ENCODE results near the gene PAGR1. TPM values are rescaled to one million over a fixed set of nuclear protein-coding genes. Genes with fewer than 3 reads are reported as not detected.

PAGR1 gene
- total and polyA plus RNA-seq, 10 of the 15 experiments (the other 5 are each of a cell fraction or from before 2014, with no cell fraction given): 1.1 to 57.7 (median 23.4) TPM

DNA sequence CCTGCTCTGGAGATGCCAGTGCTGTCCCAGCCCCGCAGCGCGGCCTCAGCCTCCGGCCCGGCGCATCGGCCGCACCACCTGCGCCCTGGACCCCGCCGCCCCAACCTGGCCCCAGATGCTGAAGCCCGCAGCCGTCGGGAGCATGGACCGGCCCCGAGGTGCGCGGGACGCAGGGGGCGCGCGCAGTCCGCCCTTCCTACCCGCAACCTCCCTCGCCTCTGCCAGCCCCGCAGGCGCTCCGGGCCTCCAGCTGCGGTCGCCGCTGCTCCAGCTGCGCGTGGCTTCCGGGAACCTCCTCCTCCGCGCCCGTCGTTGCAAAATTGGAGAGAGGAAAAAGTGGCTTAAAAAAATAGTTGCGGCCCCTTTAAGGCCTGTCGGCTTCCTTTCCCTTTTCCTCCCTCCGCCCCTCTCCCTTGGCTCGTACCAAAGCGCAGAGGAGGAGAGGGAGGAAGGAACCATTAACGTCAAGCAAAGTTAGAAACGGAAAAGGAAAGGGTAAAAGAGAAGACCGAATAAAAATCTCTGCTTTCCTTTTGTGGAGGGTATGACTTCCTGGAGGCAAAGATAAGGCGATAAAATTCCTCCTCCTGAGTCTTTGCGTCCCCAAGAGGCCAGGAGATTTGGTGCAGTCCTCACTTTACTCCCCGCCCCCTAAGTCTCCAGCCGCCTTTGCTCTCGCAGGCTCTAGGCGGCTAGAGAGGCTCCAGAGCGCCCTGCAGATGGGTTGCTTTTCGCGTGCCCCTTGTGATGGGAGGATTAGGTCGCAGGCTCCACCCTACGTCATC lies 47.1 kb downstream of the PAGR1 start, which contains the start of gene CDIPT (continued):
- TF ChIP-seq, protein P1, sequence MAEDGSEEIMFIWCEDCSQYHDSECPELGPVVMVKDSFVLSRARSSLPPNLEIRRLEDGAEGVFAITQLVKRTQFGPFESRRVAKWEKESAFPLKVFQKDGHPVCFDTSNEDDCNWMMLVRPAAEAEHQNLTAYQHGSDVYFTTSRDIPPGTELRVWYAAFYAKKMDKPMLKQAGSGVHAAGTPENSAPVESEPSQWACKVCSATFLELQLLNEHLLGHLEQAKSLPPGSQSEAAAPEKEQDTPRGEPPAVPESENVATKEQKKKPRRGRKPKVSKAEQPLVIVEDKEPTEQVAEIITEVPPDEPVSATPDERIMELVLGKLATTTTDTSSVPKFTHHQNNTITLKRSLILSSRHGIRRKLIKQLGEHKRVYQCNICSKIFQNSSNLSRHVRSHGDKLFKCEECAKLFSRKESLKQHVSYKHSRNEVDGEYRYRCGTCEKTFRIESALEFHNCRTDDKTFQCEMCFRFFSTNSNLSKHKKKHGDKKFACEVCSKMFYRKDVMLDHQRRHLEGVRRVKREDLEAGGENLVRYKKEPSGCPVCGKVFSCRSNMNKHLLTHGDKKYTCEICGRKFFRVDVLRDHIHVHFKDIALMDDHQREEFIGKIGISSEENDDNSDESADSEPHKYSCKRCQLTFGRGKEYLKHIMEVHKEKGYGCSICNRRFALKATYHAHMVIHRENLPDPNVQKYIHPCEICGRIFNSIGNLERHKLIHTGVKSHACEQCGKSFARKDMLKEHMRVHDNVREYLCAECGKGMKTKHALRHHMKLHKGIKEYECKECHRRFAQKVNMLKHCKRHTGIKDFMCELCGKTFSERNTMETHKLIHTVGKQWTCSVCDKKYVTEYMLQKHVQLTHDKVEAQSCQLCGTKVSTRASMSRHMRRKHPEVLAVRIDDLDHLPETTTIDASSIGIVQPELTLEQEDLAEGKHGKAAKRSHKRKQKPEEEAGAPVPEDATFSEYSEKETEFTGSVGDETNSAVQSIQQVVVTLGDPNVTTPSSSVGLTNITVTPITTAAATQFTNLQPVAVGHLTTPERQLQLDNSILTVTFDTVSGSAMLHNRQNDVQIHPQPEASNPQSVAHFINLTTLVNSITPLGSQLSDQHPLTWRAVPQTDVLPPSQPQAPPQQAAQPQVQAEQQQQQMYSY (CRISPR knock-in tag; IDR thresholded peaks at IDR 0.05): no peak
- TF ChIP-seq NR2C2 (IDR thresholded peaks at IDR 0.05; ENCODE audit: borderline replicate concordance, control insufficient read depth, insufficient read length, low read depth) (no peak), ZNF207 (IDR thresholded peaks at IDR 0.05; ENCODE audit: borderline replicate concordance) (peak; percentile 97), EZH2 (IDR thresholded peaks at IDR 0.05; ENCODE audit: borderline replicate concordance, control insufficient read depth, low read depth, low read length) (no peak), RUNX3 (IDR thresholded peaks at IDR 0.05; ENCODE audit: low read length) (peak; percentile 45), KDM1A (IDR thresholded peaks at IDR 0.05; ENCODE audit: borderline replicate concordance) (no peak), RFX5 (IDR thresholded peaks at IDR 0.05; ENCODE audit: low read depth, low read length) (no peak), RBBP5 (conservative IDR thresholded peaks at IDR 0.05) (no peak), SIX5 (IDR thresholded peaks at IDR 0.05; ENCODE audit: low read depth, low read length, severe bottlenecking) (peak; percentile 62), RAD51 (IDR thresholded peaks at IDR 0.05) (peak; percentile 23; the same call in 1 of the 2 replicates), MYC (IDR thresholded peaks at IDR 0.05; ENCODE audit: insufficient read depth, insufficient read length, insufficient replicate concordance, low read length, severe bottlenecking) (no peak), HCFC1 (IDR thresholded peaks at IDR 0.05; ENCODE audit: low read length) (peak; percentile 82), IRF4 (IDR thresholded peaks at IDR 0.05; ENCODE audit: low read depth, low read length) (peak; percentile 25; the same call in 1 of the 2 replicates), ZBED1 (IDR thresholded peaks at IDR 0.05; ENCODE audit: borderline replicate concordance) (no peak), TCF12 (IDR thresholded peaks at IDR 0.05; ENCODE audit: low read depth, low read length) (peak; percentile 61; the same call in 1 of the 2 replicates)
- TF ChIP-seq, protein P2, sequence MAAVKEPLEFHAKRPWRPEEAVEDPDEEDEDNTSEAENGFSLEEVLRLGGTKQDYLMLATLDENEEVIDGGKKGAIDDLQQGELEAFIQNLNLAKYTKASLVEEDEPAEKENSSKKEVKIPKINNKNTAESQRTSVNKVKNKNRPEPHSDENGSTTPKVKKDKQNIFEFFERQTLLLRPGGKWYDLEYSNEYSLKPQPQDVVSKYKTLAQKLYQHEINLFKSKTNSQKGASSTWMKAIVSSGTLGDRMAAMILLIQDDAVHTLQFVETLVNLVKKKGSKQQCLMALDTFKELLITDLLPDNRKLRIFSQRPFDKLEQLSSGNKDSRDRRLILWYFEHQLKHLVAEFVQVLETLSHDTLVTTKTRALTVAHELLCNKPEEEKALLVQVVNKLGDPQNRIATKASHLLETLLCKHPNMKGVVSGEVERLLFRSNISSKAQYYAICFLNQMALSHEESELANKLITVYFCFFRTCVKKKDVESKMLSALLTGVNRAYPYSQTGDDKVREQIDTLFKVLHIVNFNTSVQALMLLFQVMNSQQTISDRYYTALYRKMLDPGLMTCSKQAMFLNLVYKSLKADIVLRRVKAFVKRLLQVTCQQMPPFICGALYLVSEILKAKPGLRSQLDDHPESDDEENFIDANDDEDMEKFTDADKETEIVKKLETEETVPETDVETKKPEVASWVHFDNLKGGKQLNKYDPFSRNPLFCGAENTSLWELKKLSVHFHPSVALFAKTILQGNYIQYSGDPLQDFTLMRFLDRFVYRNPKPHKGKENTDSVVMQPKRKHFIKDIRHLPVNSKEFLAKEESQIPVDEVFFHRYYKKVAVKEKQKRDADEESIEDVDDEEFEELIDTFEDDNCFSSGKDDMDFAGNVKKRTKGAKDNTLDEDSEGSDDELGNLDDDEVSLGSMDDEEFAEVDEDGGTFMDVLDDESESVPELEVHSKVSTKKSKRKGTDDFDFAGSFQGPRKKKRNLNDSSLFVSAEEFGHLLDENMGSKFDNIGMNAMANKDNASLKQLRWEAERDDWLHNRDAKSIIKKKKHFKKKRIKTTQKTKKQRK (IDR thresholded peaks at IDR 0.05; ENCODE audit: low read depth, low read length): no peak
- TF ChIP-seq, protein P3, sequence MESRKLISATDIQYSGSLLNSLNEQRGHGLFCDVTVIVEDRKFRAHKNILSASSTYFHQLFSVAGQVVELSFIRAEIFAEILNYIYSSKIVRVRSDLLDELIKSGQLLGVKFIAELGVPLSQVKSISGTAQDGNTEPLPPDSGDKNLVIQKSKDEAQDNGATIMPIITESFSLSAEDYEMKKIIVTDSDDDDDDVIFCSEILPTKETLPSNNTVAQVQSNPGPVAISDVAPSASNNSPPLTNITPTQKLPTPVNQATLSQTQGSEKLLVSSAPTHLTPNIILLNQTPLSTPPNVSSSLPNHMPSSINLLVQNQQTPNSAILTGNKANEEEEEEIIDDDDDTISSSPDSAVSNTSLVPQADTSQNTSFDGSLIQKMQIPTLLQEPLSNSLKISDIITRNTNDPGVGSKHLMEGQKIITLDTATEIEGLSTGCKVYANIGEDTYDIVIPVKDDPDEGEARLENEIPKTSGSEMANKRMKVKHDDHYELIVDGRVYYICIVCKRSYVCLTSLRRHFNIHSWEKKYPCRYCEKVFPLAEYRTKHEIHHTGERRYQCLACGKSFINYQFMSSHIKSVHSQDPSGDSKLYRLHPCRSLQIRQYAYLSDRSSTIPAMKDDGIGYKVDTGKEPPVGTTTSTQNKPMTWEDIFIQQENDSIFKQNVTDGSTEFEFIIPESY (IDR thresholded peaks at IDR 0.05): 0 out of 2 replicates have a peak, but pooled peaks have one; percentile 40
- TF ChIP-seq, protein P4, sequence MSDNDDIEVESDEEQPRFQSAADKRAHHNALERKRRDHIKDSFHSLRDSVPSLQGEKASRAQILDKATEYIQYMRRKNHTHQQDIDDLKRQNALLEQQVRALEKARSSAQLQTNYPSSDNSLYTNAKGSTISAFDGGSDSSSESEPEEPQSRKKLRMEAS (IDR thresholded peaks at IDR 0.05; ENCODE audit: low read depth, low read length): no peak
